DND-41 (cell line): ENCODE results near the gene ARIH2.

ENCODE experiments used
- EZH2 ChIP-seq: IDR thresholded peaks from 3 replicates; pipeline ENCODE4 v1.6.1; 2012; ENCODE audit warnings: borderline replicate concordance, low read depth, mild to moderate bottlenecking, moderate library complexity, low read length, inconsistent platforms; ENCODE audit not compliant: severe bottlenecking
- TF ChIP-seq, protein P1 (sequence below): IDR thresholded peaks from 2 replicates; pipeline ENCODE4 v1.5.1; 2012; ENCODE audit warnings: borderline replicate concordance, low read length, moderate library complexity, mild to moderate bottlenecking; ENCODE audit not compliant: poor library complexity, severe bottlenecking; ENCODE audit errors: extremely low read depth

DNA sequence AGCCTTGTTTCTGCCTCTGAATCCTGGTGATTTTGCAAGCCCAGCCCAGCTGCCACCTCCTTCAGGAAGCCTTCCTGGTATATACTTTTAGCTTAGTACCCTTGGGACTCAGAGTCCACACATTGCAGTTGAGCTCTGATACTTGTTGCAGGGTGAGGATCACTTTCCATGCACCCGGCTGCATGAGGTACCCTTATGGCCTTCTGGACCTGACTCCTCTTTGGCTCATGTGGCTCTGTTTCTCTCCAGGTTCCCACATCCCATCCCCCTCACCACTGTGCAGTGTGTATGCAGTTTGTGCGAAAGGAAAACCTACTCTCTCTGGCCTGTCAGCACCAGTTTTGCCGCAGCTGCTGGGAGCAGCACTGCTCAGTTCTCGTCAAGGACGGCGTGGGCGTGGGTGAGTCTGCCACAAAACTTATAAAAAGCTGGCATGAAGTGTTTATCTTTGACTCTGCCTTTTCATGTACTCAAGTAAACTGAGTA, 48.3 kb downstream of the ARIH2 start:
- TF ChIP-seq EZH2 = no peak
- TF ChIP-seq, protein P1, sequence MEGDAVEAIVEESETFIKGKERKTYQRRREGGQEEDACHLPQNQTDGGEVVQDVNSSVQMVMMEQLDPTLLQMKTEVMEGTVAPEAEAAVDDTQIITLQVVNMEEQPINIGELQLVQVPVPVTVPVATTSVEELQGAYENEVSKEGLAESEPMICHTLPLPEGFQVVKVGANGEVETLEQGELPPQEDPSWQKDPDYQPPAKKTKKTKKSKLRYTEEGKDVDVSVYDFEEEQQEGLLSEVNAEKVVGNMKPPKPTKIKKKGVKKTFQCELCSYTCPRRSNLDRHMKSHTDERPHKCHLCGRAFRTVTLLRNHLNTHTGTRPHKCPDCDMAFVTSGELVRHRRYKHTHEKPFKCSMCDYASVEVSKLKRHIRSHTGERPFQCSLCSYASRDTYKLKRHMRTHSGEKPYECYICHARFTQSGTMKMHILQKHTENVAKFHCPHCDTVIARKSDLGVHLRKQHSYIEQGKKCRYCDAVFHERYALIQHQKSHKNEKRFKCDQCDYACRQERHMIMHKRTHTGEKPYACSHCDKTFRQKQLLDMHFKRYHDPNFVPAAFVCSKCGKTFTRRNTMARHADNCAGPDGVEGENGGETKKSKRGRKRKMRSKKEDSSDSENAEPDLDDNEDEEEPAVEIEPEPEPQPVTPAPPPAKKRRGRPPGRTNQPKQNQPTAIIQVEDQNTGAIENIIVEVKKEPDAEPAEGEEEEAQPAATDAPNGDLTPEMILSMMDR = no peak
